GM12864 (cell line): ENCODE data around the gene C2orf80.
A peak's percentile ranks its signal among the peaks of the same experiment; 100 is the strongest.

Experiments used
- DNase-seq: peaks from one replicate; pipeline ENCODE4 v3.0.0-alpha.2; 2011; ENCODE audit warnings: low read depth
- H3K4me3 ChIP-seq: 2 replicates; pipeline ENCODE4 v1.5.1; 2011; ENCODE audit warnings: mild to moderate bottlenecking, low read depth, low read length, control low read depth
- CTCF ChIP-seq: IDR thresholded peaks from 2 replicates; pipeline ENCODE4 v1.5.1; 2011; ENCODE audit warnings: low read depth, mild to moderate bottlenecking, moderate library complexity, low read length, control low read depth, inconsistent platforms; ENCODE audit errors: missing control alignments

The C2orf80 gene

GRCh38 chr2:208179028-208179609 is 10.7 kb downstream of the C2orf80 start:
- DNase-seq: no peak
- H3K4me3 ChIP-seq: no peak overlapping the region
- no peak for TF ChIP-seq CTCF

- DNase-seq: no peak
- TF ChIP-seq CTCF: no peak
- no peak overlapping the region for H3K4me3 ChIP-seq
Observed at GRCh38 chr2:208175840-208176153, 14.0 kb downstream of the C2orf80 start.

- peak; percentile 90 for TF ChIP-seq CTCF
- DNase-seq: peak; percentile 22
- H3K4me3 ChIP-seq: no peak overlapping the region
Observed at GRCh38 chr2:208175069-208175839, 14.6 kb downstream of the C2orf80 start.

GRCh38 chr2:208174144-208174543 is 15.7 kb downstream of the C2orf80 start:
- no peak for DNase-seq
- no peak for TF ChIP-seq CTCF
- H3K4me3 ChIP-seq: no peak overlapping the region

GRCh38 chr2:208172125-208172524 is 17.7 kb downstream of the C2orf80 start:
- TF ChIP-seq CTCF: no peak
- no peak overlapping the region for H3K4me3 ChIP-seq
- DNase-seq: no peak

- no peak overlapping the region for H3K4me3 ChIP-seq
- no peak for TF ChIP-seq CTCF
- no peak for DNase-seq
Observed at GRCh38 chr2:208164951-208165755, 24.7 kb downstream of the C2orf80 start.
